K562 (cell line): ENCODE results near the gene UBE2E2. TPM values are rescaled to one million over a fixed set of nuclear protein-coding genes. Genes with fewer than 3 reads are reported as not detected.

Experiments
- ATAC-seq: fragments of 200-7000 bp; cut with Tn5 transposase; 3 replicates; pipeline ENCODE4 v1.9.1; 2020; ENCODE audit warnings: moderate library complexity
- BruUV-seq: library from RNA; stranded (reverse); fragments of 400-500 nt; replicated peaks from 2 replicates; lab custom pipeline; 2021; lab: Mats Ljungman, UMichigan
- CTCF ChIA-PET: fragments of 300-600 bp; formaldehyde crosslinking; extraction: SDS; loops from one replicate; lab custom pipeline; 2021; ENCODE audit warnings: low intra/inter-chr PET ratio; lab: Yijun Ruan, JAX
- POLR2A ChIA-PET: fragments of 300-600, 350-650 bp; sonication (Branson Sonifier 250); formaldehyde crosslinking; extraction: SDS; loops from one replicate; lab custom pipeline; 2021; ENCODE audit warnings: antibody characterized with exemption, inconsistent platforms; lab: Yijun Ruan, JAX
- DNase-seq, 4 experiments: peaks; one replicate each; pipeline versions ENCODE4 v3.0.0 to v3.0.0-alpha.2; 2011 to 2018; ENCODE audit warnings: low spot score in 3 of 4, mixed read lengths in 3 of 4; ENCODE audit errors: extremely low read depth in 1 of 4
- FAIRE-seq: peaks from 2 replicates; lab custom pipeline; 2011; peaks lifted over from hg19 to GRCh38; lab: Jason Lieb, UNC
- H2AFZ ChIP-seq: 2 replicates; pipeline ENCODE4 v1.6.0; 2011; ENCODE audit warnings: low read depth, low read length, control low read depth, inconsistent platforms
- H3K27ac ChIP-seq: fragments of 200-600 bp; 3 replicates; pipeline ENCODE4 v1.8.0; 2011; ENCODE audit warnings: low read depth, mild to moderate bottlenecking, control low read depth, inconsistent platforms, low read length, moderate library complexity, mixed read lengths; ENCODE audit errors: extremely low read depth
- H3K27me3 ChIP-seq, 2 experiments: fragments of 300-600 bp in 1 of 2; 2 replicates in 1 of 2; 3 replicates in 1 of 2; pipeline versions ENCODE4 v1.6.0 to v1.8.0; 2011; ENCODE audit warnings: inconsistent platforms in 2 of 2, low read length in 2 of 2, mild to moderate bottlenecking in 1 of 2, mixed read lengths in 1 of 2, moderate library complexity in 1 of 2; ENCODE audit not compliant: control insufficient read depth in 2 of 2, insufficient read depth in 2 of 2
- H3K36me3 ChIP-seq: fragments of 300-600 bp; 3 replicates; pipeline ENCODE4 v1.8.0; 2011; ENCODE audit warnings: mild to moderate bottlenecking, low read length, inconsistent platforms; ENCODE audit not compliant: control insufficient read depth, insufficient read depth
- H3K4me1 ChIP-seq, 2 experiments: fragments of 200-600 bp in 1 of 2; replicated peaks in 1 of 2; 2 replicates in 1 of 2; 3 replicates in 1 of 2; pipeline versions ENCODE4 v1.5.1 to v1.8.0; 2011; ENCODE audit warnings: inconsistent platforms in 2 of 2, low read length in 2 of 2, mild to moderate bottlenecking in 1 of 2, mixed read lengths in 1 of 2, moderate library complexity in 1 of 2; ENCODE audit not compliant: control insufficient read depth in 2 of 2, insufficient read depth in 2 of 2
- H3K4me2 ChIP-seq: 2 replicates; pipeline ENCODE4 v1.6.1; 2011; ENCODE audit warnings: low read length, control low read depth, inconsistent platforms, mixed read lengths; ENCODE audit not compliant: insufficient read depth
- H3K4me3 ChIP-seq: fragments of 200-600 bp; sonication (generic), shearing (Covaris generic); 2 replicates; pipeline ENCODE4 v1.5.1; 2016; ENCODE audit warnings: control low read depth, inconsistent platforms
- H3K79me2 ChIP-seq: fragments of 200-600 bp; 3 replicates; pipeline ENCODE4 v1.8.0; 2011; ENCODE audit warnings: low read length, inconsistent platforms; ENCODE audit not compliant: control insufficient read depth, insufficient read depth
- H3K9ac ChIP-seq, 2 experiments: 2 replicates each; pipeline versions ENCODE4 v1.6.0 to v1.6.1; 2011; ENCODE audit warnings: low read depth in 2 of 2, low read length in 2 of 2, control low read depth in 1 of 2, inconsistent platforms in 1 of 2, mild to moderate bottlenecking in 1 of 2, mixed read lengths in 1 of 2; ENCODE audit not compliant: insufficient read depth in 1 of 2
- H3K9me1 ChIP-seq: one replicate; pipeline ENCODE4 v1.6.0; 2011; ENCODE audit warnings: inconsistent platforms, mild to moderate bottlenecking, low read length, moderate library complexity; ENCODE audit not compliant: control insufficient read depth, insufficient read depth
- H3K9me3 ChIP-seq: replicated peaks from 2 replicates; pipeline ENCODE4 v1.5.1; 2011; ENCODE audit warnings: low read depth, low read length, inconsistent platforms; ENCODE audit not compliant: control insufficient read depth, insufficient read depth
- H4K20me1 ChIP-seq: replicated peaks from 2 replicates; pipeline ENCODE4 v1.6.1; 2011; ENCODE audit warnings: low read length, inconsistent platforms, mixed read lengths; ENCODE audit not compliant: control insufficient read depth, insufficient read depth
- WGBS: fragments of 100-300 bp; shearing (Covaris generic); methylation state at CpG from one replicate; pipeline ENCODE4 v1.1.6; 2016; ENCODE audit warnings: low coverage, mixed read lengths; ENCODE audit not compliant: insufficient coverage; ENCODE audit errors: missing lambda C conversion rate; 5-methylcytosine and 5-hydroxymethylcytosine counted together
- in situ Hi-C: fragments of 300-500 bp; cut with MboI; formaldehyde crosslinking; loops from 4 replicates; pipeline ENCODE4 v1.15.0; 2018; ENCODE audit warnings: inconsistent platforms, mixed read lengths
- intact Hi-C: fragments of 100-400 bp; cut with micrococcal nuclease; formaldehyde crosslinking; loops from 2 replicates; pipeline ENCODE4 v1.14.2; 2022
- polyA plus RNA-seq, 8 experiments: library from polyadenylated mRNA; depleted of rRNA in 4 of 8; stranded (reverse) in 5 of 8; unstranded in 3 of 8; fragments of >200 nt; fragmentation: Nextera tagmentation in 2 of 8; fragmentation: Illumina TruSeq in 1 of 8; extraction: Ambion mirVana in 2 of 8; extraction: Trizol in 1 of 8; gene quantifications; 2 replicates each; pipeline versions ENCODE4 v1.2.1 to v1.2.3, GENCODE V29; 2011 to 2014; ENCODE audit warnings: inconsistent platforms in 1 of 8, missing spikeins in 1 of 8
- total RNA-seq, 7 experiments: library from RNA; depleted of rRNA in 6 of 7; stranded (reverse); fragments of >200 nt in 6 of 7; fragmentation: Illumina TruSeq in 2 of 7; extraction: Trizol in 2 of 7; gene quantifications; 2 replicates each; pipeline versions ENCODE4 v1.2.1 to v1.2.3, GENCODE V29; 2011 to 2021; ENCODE audit warnings: low replicate concordance in 1 of 7
- TF ChIP-seq, protein P1 (sequence below): fragments of 450-650 bp; IDR thresholded peaks from 2 replicates; pipeline ENCODE4 v1.6.1; 2016; ENCODE audit warnings: mild to moderate bottlenecking, moderate library complexity
- TF ChIP-seq, protein P2 (sequence below): fragments of 450-650 bp; formaldehyde crosslinking; IDR thresholded peaks from 2 replicates; pipeline ENCODE4 v1.4.0; 2020; ENCODE audit warnings: mild to moderate bottlenecking, mixed read lengths

UBE2E2 gene
- total and polyA plus RNA-seq, 9 of the 15 experiments (the other 6 are each of a cell fraction or from before 2014, with no cell fraction given) = 0.22 to 5.1 (median 1.9) TPM

DNA sequence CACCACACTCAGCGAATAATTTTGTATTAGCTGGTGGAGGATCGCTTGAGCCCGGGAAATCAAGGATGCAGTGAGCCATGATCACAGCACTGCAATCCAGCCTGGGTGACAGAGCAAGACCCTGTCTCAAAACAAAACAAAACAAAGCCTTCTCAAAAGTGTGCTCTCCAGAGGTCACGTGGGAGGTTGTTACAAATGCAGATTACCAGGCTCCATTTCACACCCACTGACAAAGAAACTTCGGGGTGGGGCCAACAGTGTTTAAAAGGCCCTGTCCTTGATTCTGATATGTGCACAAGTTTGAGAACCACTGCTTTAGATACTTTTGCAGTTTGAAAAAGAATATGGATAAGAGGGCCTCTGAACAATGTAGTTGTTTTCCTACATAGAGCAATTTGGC lies 80.5 kb downstream of the UBE2E2 start:
- POLR2A ChIA-PET = interaction anchor here (0.7 kb wide), 1 partner anchor 85 kb away, joined by 3 read pairs; no protein-coding TSS in a partner anchor
- Histone ChIP-seq H3K27ac (no peak overlapping the region), H3K36me3 (no peaks in the 10 kb centered on the region), H3K9me1 (no peaks in the 10 kb centered on the region), H3K4me1 (no peaks in the 10 kb centered on the region), H3K27me3 (no peaks in the 10 kb centered on the region), H3K9me3 (no peaks in the 10 kb centered on the region), H2AFZ (no peak overlapping the region), H3K79me2 (no peaks in the 10 kb centered on the region), H3K9ac (no peak overlapping the region), H4K20me1 (no peaks in the 10 kb centered on the region), H3K4me3 (no peak overlapping the region), H3K4me2 (no peak overlapping the region)
- intact Hi-C loops = loop anchor here (2.0 kb wide), 1 partner anchor 41 kb away; no protein-coding TSS in a partner anchor
- DNase-seq = no peak
- no peak for ATAC-seq
- 0% methylated on average over 5 of the region's 5 CpGs for WGBS
- no peak for FAIRE-seq
- CTCF ChIA-PET = no interaction called here
- TF ChIP-seq, protein P1, sequence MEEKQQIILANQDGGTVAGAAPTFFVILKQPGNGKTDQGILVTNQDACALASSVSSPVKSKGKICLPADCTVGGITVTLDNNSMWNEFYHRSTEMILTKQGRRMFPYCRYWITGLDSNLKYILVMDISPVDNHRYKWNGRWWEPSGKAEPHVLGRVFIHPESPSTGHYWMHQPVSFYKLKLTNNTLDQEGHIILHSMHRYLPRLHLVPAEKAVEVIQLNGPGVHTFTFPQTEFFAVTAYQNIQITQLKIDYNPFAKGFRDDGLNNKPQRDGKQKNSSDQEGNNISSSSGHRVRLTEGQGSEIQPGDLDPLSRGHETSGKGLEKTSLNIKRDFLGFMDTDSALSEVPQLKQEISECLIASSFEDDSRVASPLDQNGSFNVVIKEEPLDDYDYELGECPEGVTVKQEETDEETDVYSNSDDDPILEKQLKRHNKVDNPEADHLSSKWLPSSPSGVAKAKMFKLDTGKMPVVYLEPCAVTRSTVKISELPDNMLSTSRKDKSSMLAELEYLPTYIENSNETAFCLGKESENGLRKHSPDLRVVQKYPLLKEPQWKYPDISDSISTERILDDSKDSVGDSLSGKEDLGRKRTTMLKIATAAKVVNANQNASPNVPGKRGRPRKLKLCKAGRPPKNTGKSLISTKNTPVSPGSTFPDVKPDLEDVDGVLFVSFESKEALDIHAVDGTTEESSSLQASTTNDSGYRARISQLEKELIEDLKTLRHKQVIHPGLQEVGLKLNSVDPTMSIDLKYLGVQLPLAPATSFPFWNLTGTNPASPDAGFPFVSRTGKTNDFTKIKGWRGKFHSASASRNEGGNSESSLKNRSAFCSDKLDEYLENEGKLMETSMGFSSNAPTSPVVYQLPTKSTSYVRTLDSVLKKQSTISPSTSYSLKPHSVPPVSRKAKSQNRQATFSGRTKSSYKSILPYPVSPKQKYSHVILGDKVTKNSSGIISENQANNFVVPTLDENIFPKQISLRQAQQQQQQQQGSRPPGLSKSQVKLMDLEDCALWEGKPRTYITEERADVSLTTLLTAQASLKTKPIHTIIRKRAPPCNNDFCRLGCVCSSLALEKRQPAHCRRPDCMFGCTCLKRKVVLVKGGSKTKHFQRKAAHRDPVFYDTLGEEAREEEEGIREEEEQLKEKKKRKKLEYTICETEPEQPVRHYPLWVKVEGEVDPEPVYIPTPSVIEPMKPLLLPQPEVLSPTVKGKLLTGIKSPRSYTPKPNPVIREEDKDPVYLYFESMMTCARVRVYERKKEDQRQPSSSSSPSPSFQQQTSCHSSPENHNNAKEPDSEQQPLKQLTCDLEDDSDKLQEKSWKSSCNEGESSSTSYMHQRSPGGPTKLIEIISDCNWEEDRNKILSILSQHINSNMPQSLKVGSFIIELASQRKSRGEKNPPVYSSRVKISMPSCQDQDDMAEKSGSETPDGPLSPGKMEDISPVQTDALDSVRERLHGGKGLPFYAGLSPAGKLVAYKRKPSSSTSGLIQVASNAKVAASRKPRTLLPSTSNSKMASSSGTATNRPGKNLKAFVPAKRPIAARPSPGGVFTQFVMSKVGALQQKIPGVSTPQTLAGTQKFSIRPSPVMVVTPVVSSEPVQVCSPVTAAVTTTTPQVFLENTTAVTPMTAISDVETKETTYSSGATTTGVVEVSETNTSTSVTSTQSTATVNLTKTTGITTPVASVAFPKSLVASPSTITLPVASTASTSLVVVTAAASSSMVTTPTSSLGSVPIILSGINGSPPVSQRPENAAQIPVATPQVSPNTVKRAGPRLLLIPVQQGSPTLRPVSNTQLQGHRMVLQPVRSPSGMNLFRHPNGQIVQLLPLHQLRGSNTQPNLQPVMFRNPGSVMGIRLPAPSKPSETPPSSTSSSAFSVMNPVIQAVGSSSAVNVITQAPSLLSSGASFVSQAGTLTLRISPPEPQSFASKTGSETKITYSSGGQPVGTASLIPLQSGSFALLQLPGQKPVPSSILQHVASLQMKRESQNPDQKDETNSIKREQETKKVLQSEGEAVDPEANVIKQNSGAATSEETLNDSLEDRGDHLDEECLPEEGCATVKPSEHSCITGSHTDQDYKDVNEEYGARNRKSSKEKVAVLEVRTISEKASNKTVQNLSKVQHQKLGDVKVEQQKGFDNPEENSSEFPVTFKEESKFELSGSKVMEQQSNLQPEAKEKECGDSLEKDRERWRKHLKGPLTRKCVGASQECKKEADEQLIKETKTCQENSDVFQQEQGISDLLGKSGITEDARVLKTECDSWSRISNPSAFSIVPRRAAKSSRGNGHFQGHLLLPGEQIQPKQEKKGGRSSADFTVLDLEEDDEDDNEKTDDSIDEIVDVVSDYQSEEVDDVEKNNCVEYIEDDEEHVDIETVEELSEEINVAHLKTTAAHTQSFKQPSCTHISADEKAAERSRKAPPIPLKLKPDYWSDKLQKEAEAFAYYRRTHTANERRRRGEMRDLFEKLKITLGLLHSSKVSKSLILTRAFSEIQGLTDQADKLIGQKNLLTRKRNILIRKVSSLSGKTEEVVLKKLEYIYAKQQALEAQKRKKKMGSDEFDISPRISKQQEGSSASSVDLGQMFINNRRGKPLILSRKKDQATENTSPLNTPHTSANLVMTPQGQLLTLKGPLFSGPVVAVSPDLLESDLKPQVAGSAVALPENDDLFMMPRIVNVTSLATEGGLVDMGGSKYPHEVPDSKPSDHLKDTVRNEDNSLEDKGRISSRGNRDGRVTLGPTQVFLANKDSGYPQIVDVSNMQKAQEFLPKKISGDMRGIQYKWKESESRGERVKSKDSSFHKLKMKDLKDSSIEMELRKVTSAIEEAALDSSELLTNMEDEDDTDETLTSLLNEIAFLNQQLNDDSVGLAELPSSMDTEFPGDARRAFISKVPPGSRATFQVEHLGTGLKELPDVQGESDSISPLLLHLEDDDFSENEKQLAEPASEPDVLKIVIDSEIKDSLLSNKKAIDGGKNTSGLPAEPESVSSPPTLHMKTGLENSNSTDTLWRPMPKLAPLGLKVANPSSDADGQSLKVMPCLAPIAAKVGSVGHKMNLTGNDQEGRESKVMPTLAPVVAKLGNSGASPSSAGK = no peak
- TF ChIP-seq, protein P2, sequence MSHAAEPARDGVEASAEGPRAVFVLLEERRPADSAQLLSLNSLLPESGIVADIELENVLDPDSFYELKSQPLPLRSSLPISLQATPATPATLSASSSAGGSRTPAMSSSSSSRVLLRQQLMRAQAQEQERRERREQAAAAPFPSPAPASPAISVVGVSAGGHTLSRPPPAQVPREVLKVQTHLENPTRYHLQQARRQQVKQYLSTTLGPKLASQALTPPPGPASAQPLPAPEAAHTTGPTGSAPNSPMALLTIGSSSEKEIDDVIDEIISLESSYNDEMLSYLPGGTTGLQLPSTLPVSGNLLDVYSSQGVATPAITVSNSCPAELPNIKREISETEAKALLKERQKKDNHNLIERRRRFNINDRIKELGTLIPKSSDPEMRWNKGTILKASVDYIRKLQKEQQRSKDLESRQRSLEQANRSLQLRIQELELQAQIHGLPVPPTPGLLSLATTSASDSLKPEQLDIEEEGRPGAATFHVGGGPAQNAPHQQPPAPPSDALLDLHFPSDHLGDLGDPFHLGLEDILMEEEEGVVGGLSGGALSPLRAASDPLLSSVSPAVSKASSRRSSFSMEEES (CRISPR knock-in tag) = peak; percentile 30; the same call in 1 of the 2 replicates
- in situ Hi-C loops = no loop called here
- BruUV-seq = no TSS peak
